NCI-H1092 treated with DMSO at 0.1 percent for 48 hours (cell line): Measurements from ENCODE around the gene SIK3.

Experiments used
- DNase-seq: peaks from one replicate; lab custom pipeline; 2025; lab: John Stamatoyannopoulos, UW

The SIK3 gene

DNA sequence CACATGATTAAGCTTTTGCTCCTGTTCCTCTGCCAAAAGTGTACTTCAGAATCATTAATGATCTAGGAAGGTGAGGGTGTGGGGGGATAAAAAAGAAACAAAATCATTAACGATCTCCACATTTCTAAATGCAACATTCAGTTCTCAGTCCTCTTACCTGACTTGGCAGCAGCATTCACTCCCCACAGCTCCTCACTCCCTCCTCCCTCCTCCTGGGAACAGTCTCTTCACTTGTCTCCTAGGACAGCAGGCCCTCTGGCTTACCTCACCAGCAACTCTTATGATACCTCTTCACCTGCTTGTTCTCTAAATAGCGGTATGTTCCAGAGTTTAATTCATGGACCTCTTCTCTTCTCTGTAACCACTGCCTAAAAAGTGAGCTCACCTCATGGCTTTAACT, 204.3 kb downstream of the SIK3 start:
- DNase-seq, result no peak

DNA sequence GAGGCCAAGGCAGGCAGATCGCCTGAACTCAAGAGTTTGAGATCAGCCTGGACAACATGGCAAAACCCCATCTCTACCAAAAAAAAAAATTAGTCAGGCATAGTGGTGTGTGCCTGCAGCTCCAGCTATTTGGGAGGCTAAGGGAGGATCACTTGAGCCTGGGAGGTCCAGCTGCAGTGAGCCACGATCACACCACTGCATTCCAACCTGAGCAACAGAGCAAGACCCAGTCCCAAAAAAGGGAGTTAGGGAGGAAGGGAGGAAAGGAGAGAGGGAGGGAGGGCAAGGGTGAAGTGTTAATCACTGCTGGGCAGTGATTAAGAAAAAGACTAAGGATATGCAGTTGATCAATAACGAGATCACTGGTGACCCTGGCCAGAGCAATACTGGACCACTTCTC, 204.8 kb downstream of the SIK3 start:
- DNase-seq, result no peak

DNA sequence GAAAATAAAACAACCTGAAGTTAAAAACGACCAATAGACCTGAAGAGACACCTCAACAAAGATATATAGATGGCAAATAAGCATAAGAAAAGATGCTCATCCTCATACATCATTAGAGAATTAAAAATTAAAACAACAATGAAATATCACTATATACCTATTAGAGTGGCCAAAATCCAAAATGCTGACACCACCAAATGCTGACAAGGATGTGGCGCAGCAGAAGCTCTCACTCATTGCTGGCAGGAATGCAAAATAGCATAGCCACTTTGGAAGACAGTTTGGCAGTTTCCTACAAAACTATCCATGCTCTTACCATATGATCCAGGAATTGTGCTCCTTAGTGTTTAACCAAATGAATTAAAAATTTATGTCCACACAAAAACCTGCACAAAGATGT, 205.9 kb downstream of the SIK3 start:
- DNase-seq, result no peak

- DNase-seq, result no peak
These were observed 206.5 kb downstream of the SIK3 start for GRCh38 chr11:116891746-116892145.

- no peak for DNase-seq
These were observed 207.6 kb downstream of the SIK3 start for GRCh38 chr11:116890607-116891006.

- no peak for DNase-seq
These were observed 208.0 kb downstream of the SIK3 start for GRCh38 chr11:116890193-116890592.

DNA sequence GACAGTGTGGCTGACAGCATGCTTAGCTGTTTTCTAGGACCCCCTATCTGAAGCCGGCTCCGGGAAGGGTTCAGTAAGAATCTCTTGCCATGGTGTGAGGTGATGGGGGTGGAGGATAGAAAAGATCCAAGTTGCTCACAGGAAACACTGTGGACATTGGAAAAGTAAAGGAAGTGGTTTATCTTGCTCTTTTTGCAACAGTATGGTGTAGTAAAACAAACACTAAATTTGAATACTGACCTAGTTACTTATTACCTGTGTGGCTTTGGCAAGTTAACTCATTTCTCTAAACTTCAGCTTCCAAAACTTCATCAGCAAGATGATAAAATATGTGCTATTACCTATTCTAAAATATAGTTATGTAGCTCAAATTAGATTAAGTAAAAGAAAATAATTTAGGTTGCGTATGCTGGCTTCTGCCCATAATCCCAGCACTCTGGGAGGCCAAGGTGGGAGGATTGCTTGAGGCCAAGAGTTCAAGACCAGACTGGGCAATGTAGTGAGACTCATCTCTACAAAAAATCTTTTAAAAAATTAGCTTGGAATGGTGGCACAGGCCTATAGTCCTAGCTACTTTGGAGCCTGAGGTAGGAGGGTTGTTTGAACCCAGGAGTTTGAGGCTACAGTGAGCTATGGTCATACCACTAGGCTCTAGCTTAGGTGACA, 209.2 kb downstream of the SIK3 start:
- DNase-seq, result no peak

GRCh38 chr11:116888024-116888423, 210.2 kb downstream of the SIK3 start:
- no peak for DNase-seq

DNA sequence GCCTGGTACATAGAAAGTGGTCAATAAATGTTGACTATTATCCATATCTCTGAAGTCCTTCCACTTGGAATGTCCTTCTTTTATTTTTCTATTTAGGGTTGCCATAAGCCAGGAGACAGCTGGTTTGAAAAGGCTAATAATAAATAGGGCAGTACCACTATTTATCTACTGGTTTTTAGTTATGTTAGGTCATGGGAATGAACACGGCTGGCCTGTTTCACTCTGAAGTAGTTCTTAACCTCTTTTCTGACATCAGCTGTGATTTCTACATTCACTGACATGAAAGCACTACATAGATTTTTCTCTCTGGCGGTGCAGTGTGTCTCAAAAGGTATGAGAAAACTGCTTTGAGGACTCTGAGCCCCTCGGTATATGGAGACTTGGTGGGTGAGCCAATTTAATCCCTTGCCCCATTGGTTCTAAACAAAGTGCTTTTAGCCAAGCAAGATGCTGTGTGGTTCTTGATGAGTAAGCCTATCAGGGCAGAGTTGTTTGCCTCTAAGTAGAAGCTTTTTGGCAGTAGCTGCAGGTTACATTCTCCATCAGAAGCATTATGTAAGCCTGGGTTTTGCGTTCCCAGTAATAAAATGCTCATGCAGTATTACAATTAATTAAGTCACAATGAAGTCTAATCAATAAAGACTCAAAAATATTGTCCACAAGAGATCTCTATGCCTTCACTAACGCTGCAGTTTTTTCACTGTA, 212.1 kb downstream of the SIK3 start:
- no peak for DNase-seq

GRCh38 chr11:116882386-116882785, 215.8 kb downstream of the SIK3 start:
- DNase-seq, result no peak

GRCh38 chr11:116881143-116881542, 217.1 kb downstream of the SIK3 start:
- DNase-seq, result no peak

GRCh38 chr11:116879800-116880625, 218.2 kb downstream of the SIK3 start:
- DNase-seq, result peak; percentile 66

- DNase-seq, result no peak
These were observed 221.6 kb downstream of the SIK3 start for GRCh38 chr11:116876656-116877055.

DNA sequence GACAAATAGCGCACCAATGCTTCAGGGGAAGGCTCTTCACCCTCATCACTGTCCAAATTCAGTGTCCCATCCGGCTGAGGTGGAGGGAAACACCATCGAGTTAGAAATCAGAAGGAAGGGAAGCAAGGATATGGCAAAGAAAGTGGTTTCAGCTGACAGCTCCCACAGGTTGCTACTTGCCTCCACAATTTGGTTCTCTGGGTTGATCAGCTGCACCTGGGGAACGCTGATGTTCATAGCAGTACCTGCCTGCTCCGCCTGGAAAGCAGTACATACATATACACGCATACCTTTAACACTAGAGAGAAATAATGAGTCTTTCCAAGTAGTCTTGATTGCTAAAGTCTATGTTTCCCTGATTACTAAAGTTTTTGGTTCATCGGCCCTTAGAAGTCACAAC, 223.0 kb downstream of the SIK3 start:
- no peak for DNase-seq

DNA sequence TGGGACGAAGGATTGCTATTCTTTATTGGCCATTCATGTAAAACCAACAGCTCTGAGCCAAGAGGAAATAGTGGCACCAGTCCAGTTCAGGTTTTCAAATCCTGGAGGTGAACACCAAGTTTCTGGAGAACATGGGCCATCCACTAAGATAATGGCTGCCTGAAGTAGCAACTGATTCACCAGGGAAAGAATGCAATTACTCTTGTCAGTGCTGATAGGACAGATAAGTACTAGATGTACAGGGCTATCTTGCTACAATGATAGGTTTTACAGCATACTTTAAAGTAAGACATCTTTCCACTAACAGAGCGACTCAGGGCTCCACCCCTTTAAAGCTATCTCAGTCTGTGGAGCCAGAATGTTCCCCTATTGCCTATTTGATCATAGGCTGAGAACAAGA, 224.0 kb downstream of the SIK3 start:
- no peak for DNase-seq

- DNase-seq, result no peak
These were observed 224.8 kb downstream of the SIK3 start for GRCh38 chr11:116873381-116873780.

DNA sequence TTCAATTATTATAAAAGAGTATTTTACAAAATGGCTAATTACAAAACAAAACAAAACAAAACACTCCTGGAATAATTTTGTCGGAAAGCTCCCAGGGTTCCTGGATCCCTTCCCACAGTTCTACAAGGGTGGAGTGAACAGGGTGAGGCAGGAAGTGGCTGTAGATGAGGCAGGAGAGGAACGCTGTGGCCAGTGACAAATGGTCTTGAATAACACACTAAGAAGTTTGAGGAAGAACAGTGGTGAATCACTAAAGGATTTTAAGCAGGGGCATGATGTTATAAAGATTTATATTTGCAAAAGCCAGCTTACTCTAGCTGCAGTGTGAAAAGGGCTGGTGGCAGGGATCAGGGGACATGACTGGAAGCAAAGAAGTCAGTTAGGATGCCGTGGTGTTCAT, 227.0 kb downstream of the SIK3 start:
- DNase-seq, result no peak

DNA sequence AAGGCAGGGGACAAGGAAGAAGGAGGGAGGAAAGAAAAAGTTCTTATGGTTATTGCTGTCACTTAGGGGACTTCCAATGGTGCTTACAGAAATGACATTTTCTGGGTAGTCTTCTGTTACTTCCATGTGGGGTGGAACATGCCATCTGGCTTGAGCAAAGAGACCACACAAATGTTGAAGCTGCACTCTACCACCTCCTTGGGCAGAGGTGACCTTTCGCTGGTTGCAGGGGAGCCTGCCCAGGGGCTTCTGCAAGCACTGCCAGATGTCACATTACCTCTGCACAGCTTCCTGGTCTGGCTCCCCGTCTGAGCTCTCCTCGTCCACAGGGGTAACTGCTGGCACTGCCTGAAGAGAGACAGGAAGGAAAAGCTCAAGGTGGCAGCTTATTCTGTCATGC, 228.2 kb downstream of the SIK3 start:
- no peak for DNase-seq

- no peak for DNase-seq
These were observed 228.6 kb downstream of the SIK3 start for GRCh38 chr11:116869610-116870009.

DNA sequence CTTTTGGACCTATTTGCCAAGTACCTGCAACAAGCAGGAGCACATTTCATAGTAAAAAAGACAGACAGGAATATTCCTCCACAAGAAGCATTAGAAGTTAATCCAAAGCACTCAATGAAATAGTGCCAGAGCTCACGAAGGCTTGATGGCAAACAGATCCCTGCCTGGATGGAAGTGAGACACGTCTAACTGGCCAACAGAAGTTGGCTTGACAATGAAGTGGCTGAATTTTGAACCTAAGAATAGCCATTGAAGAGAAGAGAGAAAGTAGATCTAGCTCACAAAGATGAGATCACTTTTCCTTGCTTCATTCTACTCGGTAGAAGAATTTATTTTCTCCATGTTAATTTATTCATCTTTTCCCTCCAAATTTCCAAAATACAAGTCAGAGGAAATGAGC, 230.2 kb downstream of the SIK3 start:
- DNase-seq, result no peak

- DNase-seq, result no peak
These were observed 230.6 kb downstream of the SIK3 start for GRCh38 chr11:116867619-116868018.

- DNase-seq, result no peak
These were observed 231.3 kb downstream of the SIK3 start for GRCh38 chr11:116866804-116867455.

GRCh38 chr11:116865696-116866095, 232.5 kb downstream of the SIK3 start:
- no peak for DNase-seq
